Trophoblast cell (in vitro differentiated cells and primary cell): Measurements from ENCODE around the gene OR2T35. TPM values are rescaled to one million over a fixed set of nuclear protein-coding genes. Genes with fewer than 3 reads are reported as not detected.
"Not testable (repeated sequence)": the region's sequence is repeated elsewhere in the genome, so short reads cannot be mapped to it uniquely, and the experiment has no call there.

Experiments
- DNase-seq, 2 donors: peaks; one replicate each; pipeline ENCODE4 v3.0.0-alpha.2; 2016
- H2AFZ ChIP-seq: 2 replicates; pipeline ENCODE4 v1.6.1; 2013; ENCODE audit warnings: low read length, moderate library complexity, mild to moderate bottlenecking; ENCODE audit not compliant: insufficient read depth, poor library complexity
- H2AK5ac ChIP-seq: 2 replicates; pipeline ENCODE4 v1.6.1; 2013; ENCODE audit warnings: mild to moderate bottlenecking, low read length
- H2BK120ac ChIP-seq: 2 replicates; pipeline ENCODE4 v1.6.1; 2013; ENCODE audit warnings: low read length, mild to moderate bottlenecking, moderate library complexity; ENCODE audit not compliant: insufficient read depth, poor library complexity
- H2BK12ac ChIP-seq: 2 replicates; pipeline ENCODE4 v1.6.1; 2013; ENCODE audit warnings: mild to moderate bottlenecking, low read length, moderate library complexity
- H2BK5ac ChIP-seq: 2 replicates; pipeline ENCODE4 v1.6.1; 2013; ENCODE audit warnings: low read length, low read depth, moderate library complexity, mild to moderate bottlenecking; ENCODE audit not compliant: poor library complexity
- H3K14ac ChIP-seq: 2 replicates; pipeline ENCODE4 v1.6.1; 2013; ENCODE audit warnings: mild to moderate bottlenecking, low read length
- H3K18ac ChIP-seq: 2 replicates; pipeline ENCODE4 v1.6.1; 2013; ENCODE audit warnings: mild to moderate bottlenecking, low read length
- H3K23ac ChIP-seq: 2 replicates; pipeline ENCODE4 v1.6.1; 2013; ENCODE audit warnings: low read length
- H3K27ac ChIP-seq: 2 replicates; pipeline ENCODE4 v1.5.1; 2013; ENCODE audit warnings: low read depth, mild to moderate bottlenecking, inconsistent platforms, low read length, moderate library complexity
- H3K27me3 ChIP-seq: 2 replicates; pipeline ENCODE4 v1.6.1; 2013; ENCODE audit warnings: inconsistent platforms, mild to moderate bottlenecking, low read length, moderate library complexity; ENCODE audit not compliant: insufficient read depth
- H3K36me3 ChIP-seq, 2 experiments: 1 replicate in 1 of 2; 2 replicates in 1 of 2; pipeline ENCODE4 v1.6.1; 2013; ENCODE audit warnings: low read length in 2 of 2, mild to moderate bottlenecking in 2 of 2, moderate library complexity in 1 of 2; ENCODE audit not compliant: insufficient read depth in 2 of 2, control insufficient read depth in 1 of 2
- H3K4ac ChIP-seq: 2 replicates; pipeline ENCODE4 v1.6.1; 2013; ENCODE audit warnings: low read depth, mild to moderate bottlenecking, low read length, moderate library complexity
- H3K4me1 ChIP-seq, 2 experiments: 1 replicate in 1 of 2; 2 replicates in 1 of 2; pipeline ENCODE4 v1.6.1; 2013; ENCODE audit warnings: low read length in 2 of 2, mild to moderate bottlenecking in 2 of 2, moderate library complexity in 1 of 2; ENCODE audit not compliant: insufficient read depth in 2 of 2, control insufficient read depth in 1 of 2
- H3K4me2 ChIP-seq: 2 replicates; pipeline ENCODE4 v1.6.1; 2013; ENCODE audit warnings: inconsistent platforms, mild to moderate bottlenecking, low read length, moderate library complexity
- H3K4me3 ChIP-seq: 2 replicates; pipeline ENCODE4 v1.5.1; 2013; ENCODE audit warnings: mild to moderate bottlenecking, low read depth, low read length, inconsistent platforms
- H3K79me1 ChIP-seq: one replicate; pipeline ENCODE4 v1.6.1; 2013; ENCODE audit warnings: low read length
- H3K79me2 ChIP-seq: 2 replicates; pipeline ENCODE4 v1.6.1; 2013; ENCODE audit warnings: low read length, mild to moderate bottlenecking; ENCODE audit not compliant: control insufficient read depth, insufficient read depth, poor library complexity
- H3K9ac ChIP-seq: 2 replicates; pipeline ENCODE4 v1.6.1; 2013; ENCODE audit warnings: mild to moderate bottlenecking, low read length
- H3K9me3 ChIP-seq: 2 replicates; pipeline ENCODE4 v1.6.1; 2013; ENCODE audit warnings: low read depth, mild to moderate bottlenecking, control low read depth, inconsistent platforms, low read length; ENCODE audit not compliant: insufficient read depth
- H4K12ac ChIP-seq: 2 replicates; pipeline ENCODE4 v1.6.1; 2013; ENCODE audit warnings: low read depth, mild to moderate bottlenecking, low read length, moderate library complexity
- H4K8ac ChIP-seq: 2 replicates; pipeline ENCODE4 v1.6.1; 2013; ENCODE audit warnings: low read depth, mild to moderate bottlenecking, low read length, moderate library complexity
- H4K91ac ChIP-seq: one replicate; pipeline ENCODE4 v1.6.1; 2013; ENCODE audit warnings: low read depth, mild to moderate bottlenecking, low read length, moderate library complexity
- WGBS: extraction: QIAGEN DNeasy Blood & Tissue Kit; methylation state at CpG from one replicate; pipeline ENCODE4 v1.1.7; 2013; ENCODE audit warnings: missing lambda C conversion rate; ENCODE audit not compliant: insufficient read length, insufficient coverage; ENCODE audit errors: extremely low coverage; 5-methylcytosine and 5-hydroxymethylcytosine counted together
- polyA plus RNA-seq: library from polyadenylated mRNA; stranded (reverse); fragments of 200-250 nt; gene quantifications from 2 replicates; pipeline ENCODE4 v1.2.3, GENCODE V29; 2013

OR2T35 gene, protein sequence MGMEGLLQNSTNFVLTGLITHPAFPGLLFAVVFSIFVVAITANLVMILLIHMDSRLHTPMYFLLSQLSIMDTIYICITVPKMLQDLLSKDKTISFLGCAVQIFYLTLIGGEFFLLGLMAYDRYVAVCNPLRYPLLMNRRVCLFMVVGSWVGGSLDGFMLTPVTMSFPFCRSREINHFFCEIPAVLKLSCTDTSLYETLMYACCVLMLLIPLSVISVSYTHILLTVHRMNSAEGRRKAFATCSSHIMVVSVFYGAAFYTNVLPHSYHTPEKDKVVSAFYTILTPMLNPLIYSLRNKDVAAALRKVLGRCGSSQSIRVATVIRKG
- polyA plus RNA-seq = not detected in 2 replicates

DNA sequence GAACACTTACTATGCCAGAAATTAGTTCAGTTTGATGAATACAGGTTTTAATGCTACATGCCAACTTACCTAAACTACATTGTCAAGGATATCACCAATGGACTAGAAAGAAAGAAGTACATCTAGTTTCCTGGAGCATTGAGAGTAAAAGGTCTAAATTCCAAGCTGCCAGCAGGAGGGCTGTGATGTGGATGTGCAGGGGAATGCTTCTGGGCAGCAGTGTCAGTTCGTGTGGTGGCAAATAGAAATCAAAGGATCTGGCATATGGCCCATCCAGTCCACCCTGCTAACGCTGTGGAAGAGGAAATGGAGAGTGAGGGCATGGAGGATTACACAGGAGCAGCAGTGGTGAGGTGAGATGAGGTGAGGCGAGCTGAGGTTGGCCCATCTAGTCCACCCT is at the start of gene OR2T35:
Gene OR2T35, minus strand, starts transcription at position 101 of the 400 bp plus-strand sequence. CDS start 6,020 bp downstream, outside the sequence.
- not testable (repeated sequence) for H2BK120ac ChIP-seq, H3K27ac ChIP-seq, H4K8ac ChIP-seq, H3K9me3 ChIP-seq, H3K4me3 ChIP-seq, H3K79me2 ChIP-seq, H3K27me3 ChIP-seq, H3K18ac ChIP-seq, H2BK12ac ChIP-seq, H3K4ac ChIP-seq, H3K79me1 ChIP-seq, H2AK5ac ChIP-seq, H3K9ac ChIP-seq, H2AFZ ChIP-seq, H3K14ac ChIP-seq, H3K4me2 ChIP-seq, H3K4me1 ChIP-seq, H4K91ac ChIP-seq, H3K23ac ChIP-seq, DNase-seq, H2BK5ac ChIP-seq, H3K36me3 ChIP-seq, H4K12ac ChIP-seq
- WGBS = no CpG with 5 or more reads among the region's 3 CpGs

DNA sequence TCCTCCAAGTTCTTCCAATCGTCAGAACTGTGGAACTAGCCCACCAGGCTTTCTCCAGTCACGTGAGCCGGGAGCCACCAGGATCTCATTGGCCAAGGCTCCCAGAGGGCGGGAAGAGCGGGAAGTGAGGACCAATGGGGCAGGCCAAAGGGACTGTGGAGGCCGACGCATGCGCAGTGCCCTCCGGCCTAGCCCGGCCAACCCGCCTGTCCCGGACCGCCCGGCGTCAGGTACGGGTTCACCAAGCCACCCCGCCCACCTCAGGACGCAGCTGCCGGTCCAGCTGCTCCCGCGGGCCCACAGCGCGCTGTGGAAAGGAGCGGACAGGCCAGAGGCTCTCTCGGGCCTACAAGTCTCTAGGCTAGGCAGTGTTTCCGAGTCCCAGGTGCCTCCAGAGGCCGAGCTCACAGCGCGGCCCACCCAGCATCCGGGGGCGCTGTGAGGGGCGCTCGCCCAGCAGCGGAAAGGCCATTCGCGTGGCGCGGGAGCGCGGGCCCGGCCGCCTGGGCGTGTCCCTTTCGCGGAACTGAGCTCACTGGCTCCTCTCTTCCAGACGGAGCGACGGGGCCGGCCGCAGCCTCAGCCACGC is 46.6 kb upstream of the OR2T35 start:
- no peak overlapping the region for H3K14ac ChIP-seq
- no peak overlapping the region for H2AFZ ChIP-seq

DNA sequence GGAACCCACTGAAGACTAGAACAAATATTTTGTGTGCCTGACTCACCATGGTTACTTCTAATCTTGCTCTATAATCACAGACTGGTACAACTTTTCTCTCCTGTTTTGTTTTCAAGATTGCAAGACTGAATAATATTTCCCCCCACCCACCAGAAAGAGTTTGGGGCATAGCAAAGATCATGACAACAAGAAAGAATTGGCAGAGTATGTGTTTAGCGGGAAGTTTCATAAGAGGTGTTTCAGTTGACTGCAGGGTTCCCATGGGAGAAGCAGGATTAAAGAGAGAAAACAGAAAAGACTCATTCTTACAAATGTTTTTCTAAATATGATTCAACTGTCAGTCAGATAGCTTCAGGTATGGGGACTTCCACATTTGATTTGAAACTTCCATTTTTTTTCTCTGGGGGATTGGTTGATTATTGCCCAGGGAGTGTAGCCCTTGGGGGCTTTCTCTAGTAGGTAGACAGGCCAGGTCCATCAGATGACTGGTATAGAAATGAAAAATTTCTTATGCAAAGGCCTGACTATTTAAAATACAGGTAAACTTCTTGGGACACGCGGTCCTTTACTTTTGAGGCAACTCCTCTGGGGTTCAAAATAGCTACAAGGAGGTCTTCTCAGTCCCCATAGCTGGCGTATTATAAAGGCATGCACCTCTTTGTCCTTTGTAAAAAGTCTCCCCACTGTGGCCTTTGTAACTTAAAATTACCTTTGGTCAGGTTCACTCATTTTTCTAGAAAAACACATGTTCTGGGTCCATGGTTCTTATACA is 43.6 kb upstream of the OR2T35 start:
- H3K18ac ChIP-seq = no peak overlapping the region
- H3K4me3 ChIP-seq = no peak overlapping the region
- no peaks in the 10 kb centered on the region for H3K27me3 ChIP-seq
- DNase-seq = no peak
- no peak overlapping the region for H3K23ac ChIP-seq
- no peaks in the 10 kb centered on the region for H3K79me1 ChIP-seq
- no peaks in the 10 kb centered on the region for H3K79me2 ChIP-seq
- no peak overlapping the region for H3K14ac ChIP-seq
- H4K91ac ChIP-seq = no peak overlapping the region
- H2BK5ac ChIP-seq = no peak overlapping the region
- no peak overlapping the region for H4K12ac ChIP-seq
- peaks cover 19% of the 10 kb centered on the region for H3K9me3 ChIP-seq
- no peaks in the 10 kb centered on the region for H3K36me3 ChIP-seq
- H3K4me2 ChIP-seq = no peak overlapping the region
- no peak overlapping the region for H2AK5ac ChIP-seq
- H2BK12ac ChIP-seq = no peak overlapping the region
- WGBS = no CpG with 5 or more reads among the region's 4 CpGs
- no peaks in the 10 kb centered on the region for H3K4me1 ChIP-seq
- H2BK120ac ChIP-seq = no peak overlapping the region
- no peak overlapping the region for H4K8ac ChIP-seq
- no peak overlapping the region for H2AFZ ChIP-seq
- H3K9ac ChIP-seq = no peak overlapping the region
- H3K27ac ChIP-seq = no peak overlapping the region
- no peak overlapping the region for H3K4ac ChIP-seq

More for the DNA sequence above, 46.6 kb upstream of the OR2T35 start:
- no peak overlapping the region for H4K12ac ChIP-seq
- H3K36me3 ChIP-seq = no peaks in the 10 kb centered on the region
- H3K4me1 ChIP-seq = no peaks in the 10 kb centered on the region
- no CpG with 5 or more reads among the region's 51 CpGs for WGBS
- DNase-seq = no peak
- H2AK5ac ChIP-seq = no peak overlapping the region
- H3K79me2 ChIP-seq = no peaks in the 10 kb centered on the region
- peaks cover 29% of the 10 kb centered on the region for H3K9me3 ChIP-seq
- H4K91ac ChIP-seq = no peak overlapping the region
- no peak overlapping the region for H3K18ac ChIP-seq
- no peaks in the 10 kb centered on the region for H3K27me3 ChIP-seq
- H4K8ac ChIP-seq = no peak overlapping the region
- H2BK12ac ChIP-seq = no peak overlapping the region
- H3K9ac ChIP-seq = no peak overlapping the region
- H3K4ac ChIP-seq = no peak overlapping the region
- H2BK120ac ChIP-seq = no peak overlapping the region
- H3K4me3 ChIP-seq = no peak overlapping the region
- H3K27ac ChIP-seq = no peak overlapping the region
- no peak overlapping the region for H3K23ac ChIP-seq
- H2BK5ac ChIP-seq = no peak overlapping the region
- H3K79me1 ChIP-seq = no peaks in the 10 kb centered on the region
- H3K4me2 ChIP-seq = no peak overlapping the region

DNA sequence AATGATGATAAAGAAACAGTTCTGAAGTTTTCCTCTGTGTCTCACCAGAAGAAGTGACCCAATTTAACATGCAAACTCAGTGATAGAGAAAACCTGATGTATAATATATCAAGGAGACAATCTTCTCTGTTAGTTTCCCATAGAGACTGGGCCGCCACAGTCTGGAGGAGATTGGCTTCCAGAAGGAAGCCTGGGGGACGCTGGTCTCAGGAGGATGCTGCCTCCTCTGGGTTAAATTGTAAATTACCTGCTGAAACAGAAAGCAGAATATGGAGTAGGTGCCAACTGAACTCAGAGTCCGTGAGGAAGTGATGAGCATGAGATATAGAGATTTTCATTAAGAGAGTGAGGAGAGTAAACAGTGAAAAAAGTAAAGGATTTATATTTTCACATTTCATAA is 41.7 kb upstream of the OR2T35 start:
- Histone ChIP-seq H4K8ac (no peak overlapping the region), H3K14ac (no peak overlapping the region), H3K4ac (no peak overlapping the region), H3K27ac (no peak overlapping the region), H3K9ac (no peak overlapping the region), H2BK12ac (no peak overlapping the region), H3K18ac (no peak overlapping the region), H3K4me2 (no peak overlapping the region), H3K4me1 (no peaks in the 10 kb centered on the region), H4K91ac (no peak overlapping the region), H2AK5ac (no peak overlapping the region), H2BK5ac (no peak overlapping the region), H2AFZ (no peak overlapping the region), H2BK120ac (no peak overlapping the region), H3K23ac (no peak overlapping the region), H3K27me3 (no peaks in the 10 kb centered on the region), H4K12ac (no peak overlapping the region), H3K9me3 (peaks cover 12% of the 10 kb centered on the region), H3K79me2 (no peaks in the 10 kb centered on the region), H3K79me1 (no peaks in the 10 kb centered on the region), H3K36me3 (no peaks in the 10 kb centered on the region), H3K4me3 (no peak overlapping the region)
- peak; percentile 14 to 58 for DNase-seq
- WGBS = no CpG with 5 or more reads among the region's 3 CpGs
